HEK293 (cell line): Measurements from ENCODE around the gene ITPR3.

Experiments
- CTCF ChIA-PET: fragments of 350-600 bp; formaldehyde crosslinking; extraction: SDS; loops from one replicate; lab custom pipeline; 2021; ENCODE audit warnings: antibody characterized with exemption; lab: Yijun Ruan, JAX
- POLR2A ChIA-PET: fragments of 300-600 bp; formaldehyde crosslinking; extraction: SDS; loops from one replicate; lab custom pipeline; 2020; ENCODE audit warnings: antibody characterized with exemption, inconsistent platforms; lab: Yijun Ruan, JAX
- H3K27ac ChIP-seq: fragments of 200-500 bp; sonication (Bioruptor generic); 2 replicates; pipeline ENCODE4 v1.5.1; 2014; ENCODE audit warnings: low read depth, low read length, control low read depth, inconsistent platforms; ENCODE audit errors: extremely low read depth
- H3K36me3 ChIP-seq, 2 experiments: fragments of 200-500 bp in 1 of 2; sonication (Bioruptor generic) in 1 of 2; 1 replicate in 1 of 2; 2 replicates in 1 of 2; pipeline ENCODE4 v1.5.1; 2014 to 2017; ENCODE audit warnings: inconsistent platforms in 2 of 2, low read length in 2 of 2; ENCODE audit not compliant: control insufficient read depth in 2 of 2, insufficient read depth in 1 of 2
- H3K4me1 ChIP-seq: fragments of 200-500 bp; sonication (Bioruptor generic); 2 replicates; pipeline ENCODE4 v1.5.1; 2014; ENCODE audit warnings: mild to moderate bottlenecking, low read length, inconsistent platforms; ENCODE audit not compliant: control insufficient read depth, insufficient read depth
- H3K4me3 ChIP-seq: 2 replicates; pipeline ENCODE4 v1.5.1; 2011; ENCODE audit warnings: low read depth, mild to moderate bottlenecking, control low read depth, low read length, moderate library complexity
- H3K9me3 ChIP-seq: fragments of 200-500 bp; sonication (Bioruptor generic); 2 replicates; pipeline ENCODE4 v1.5.1; 2014; ENCODE audit warnings: low read depth, low read length, inconsistent platforms; ENCODE audit not compliant: control insufficient read depth, insufficient read depth
- HOXD13 ChIP-seq: sonication (generic); formaldehyde crosslinking; IDR thresholded peaks from 2 replicates; pipeline ENCODE4 v1.8.0; 2022; ENCODE audit warnings: missing genetic modification reagents, borderline replicate concordance
- IKZF3 ChIP-seq: fragments of 450-650 bp; IDR thresholded peaks from 2 replicates; pipeline ENCODE4 v1.5.0; 2018; ENCODE audit warnings: missing biosample characterization, mild to moderate bottlenecking, missing genetic modification characterization, moderate library complexity
- KLF1 ChIP-seq: fragments of 450-650 bp; formaldehyde crosslinking; IDR thresholded peaks from 2 replicates; pipeline ENCODE4 v1.5.1; 2016; ENCODE audit warnings: missing biosample characterization, missing genetic modification characterization
- KLF16 ChIP-seq: fragments of 450-650 bp; formaldehyde crosslinking; IDR thresholded peaks from 2 replicates; pipeline ENCODE4 v1.5.1; 2017; ENCODE audit warnings: missing biosample characterization, missing genetic modification characterization
- SP2 ChIP-seq: fragments of 450-650 bp; formaldehyde crosslinking; IDR thresholded peaks from 2 replicates; pipeline ENCODE4 v1.5.1; 2016; ENCODE audit warnings: missing biosample characterization, missing genetic modification characterization
- ZBTB21 ChIP-seq: fragments of 450-650 bp; formaldehyde crosslinking; IDR thresholded peaks from 2 replicates; pipeline ENCODE4 v1.5.1; 2017; ENCODE audit warnings: missing biosample characterization, missing genetic modification characterization
- ZNF112 ChIP-seq: fragments of 450-650 bp; formaldehyde crosslinking; IDR thresholded peaks from 2 replicates; pipeline ENCODE4 v1.5.0; 2017; ENCODE audit warnings: missing biosample characterization, missing genetic modification characterization
- ZNF121 ChIP-seq: fragments of 450-650 bp; formaldehyde crosslinking; IDR thresholded peaks from 2 replicates; pipeline ENCODE4 v1.5.1; 2016; ENCODE audit warnings: missing biosample characterization, missing genetic modification characterization
- ZNF133 ChIP-seq: fragments of 450-650 bp; formaldehyde crosslinking; IDR thresholded peaks from 2 replicates; pipeline ENCODE4 v1.5.1; 2016; ENCODE audit warnings: missing biosample characterization, missing genetic modification characterization
- ZNF157 ChIP-seq: fragments of 450-650 bp; formaldehyde crosslinking; IDR thresholded peaks from 2 replicates; pipeline ENCODE4 v1.5.1; 2016; ENCODE audit warnings: missing biosample characterization, missing genetic modification characterization
- ZNF169 ChIP-seq: fragments of 450-650 bp; formaldehyde crosslinking; IDR thresholded peaks from 2 replicates; pipeline ENCODE4 v1.5.1; 2016; ENCODE audit warnings: missing biosample characterization, missing genetic modification characterization
- ZNF2 ChIP-seq: fragments of 450-650 bp; formaldehyde crosslinking; IDR thresholded peaks from 2 replicates; pipeline ENCODE4 v1.5.1; 2016; ENCODE audit warnings: missing biosample characterization, missing genetic modification characterization
- ZNF24 ChIP-seq: fragments of 450-650 bp; formaldehyde crosslinking; IDR thresholded peaks from 2 replicates; pipeline ENCODE4 v1.5.1; 2016; ENCODE audit warnings: missing biosample characterization, missing genetic modification characterization
- ZNF292 ChIP-seq: fragments of 450-650 bp; formaldehyde crosslinking; IDR thresholded peaks from 2 replicates; pipeline ENCODE4 v1.5.1; 2016; ENCODE audit warnings: low read depth, missing biosample characterization, missing genetic modification characterization, borderline replicate concordance
- ZNF37A ChIP-seq: fragments of 450-650 bp; IDR thresholded peaks from 2 replicates; pipeline ENCODE4 v1.5.1; 2018; ENCODE audit warnings: missing biosample characterization, missing genetic modification characterization
- ZNF391 ChIP-seq: fragments of 450-650 bp; formaldehyde crosslinking; IDR thresholded peaks from 2 replicates; pipeline ENCODE4 v1.5.1; 2016; ENCODE audit warnings: low read depth, missing biosample characterization, missing genetic modification characterization, borderline replicate concordance
- ZNF404 ChIP-seq: fragments of 450-650 bp; formaldehyde crosslinking; IDR thresholded peaks from 2 replicates; pipeline ENCODE4 v1.5.1; 2017; ENCODE audit warnings: missing biosample characterization, missing genetic modification characterization
- ZNF654 ChIP-seq: fragments of 450-650 bp; formaldehyde crosslinking; IDR thresholded peaks from 2 replicates; pipeline ENCODE4 v1.5.1; 2016; ENCODE audit warnings: low read depth, missing biosample characterization, missing genetic modification characterization
- ZNF76 ChIP-seq: fragments of 450-650 bp; formaldehyde crosslinking; IDR thresholded peaks from 2 replicates; pipeline ENCODE4; 2016; ENCODE audit warnings: low read depth, missing biosample characterization, missing genetic modification characterization, borderline replicate concordance
- ZSCAN30 ChIP-seq: fragments of 450-650 bp; IDR thresholded peaks from 2 replicates; pipeline ENCODE4 v1.5.1; 2018; ENCODE audit warnings: missing biosample characterization, mild to moderate bottlenecking, missing genetic modification characterization, moderate library complexity
- TF ChIP-seq, protein P1 (sequence below): fragments of 450-650 bp; formaldehyde crosslinking; IDR thresholded peaks from 2 replicates; pipeline ENCODE4 v1.5.1; 2016; ENCODE audit warnings: missing biosample characterization, missing genetic modification characterization, low read depth
- TF ChIP-seq, protein P2 (sequence below): fragments of 450-650 bp; formaldehyde crosslinking; IDR thresholded peaks from 2 replicates; pipeline ENCODE4 v1.5.1; 2016; ENCODE audit warnings: missing biosample characterization, missing genetic modification characterization
- TF ChIP-seq, protein P3 (sequence below): fragments of 450-650 bp; formaldehyde crosslinking; IDR thresholded peaks from 2 replicates; pipeline ENCODE4 v1.5.1; 2017; ENCODE audit warnings: missing biosample characterization, mild to moderate bottlenecking, missing genetic modification characterization, moderate library complexity
- TF ChIP-seq, protein P4 (sequence below): fragments of 450-650 bp; formaldehyde crosslinking; IDR thresholded peaks from 2 replicates; pipeline ENCODE4 v1.5.1; 2017; ENCODE audit warnings: missing biosample characterization, missing genetic modification characterization
- TF ChIP-seq, protein P5 (sequence below): fragments of 450-650 bp; IDR thresholded peaks from 2 replicates; pipeline ENCODE4 v1.5.1; 2018; ENCODE audit warnings: missing biosample characterization, missing genetic modification characterization

The ITPR3 gene

DNA sequence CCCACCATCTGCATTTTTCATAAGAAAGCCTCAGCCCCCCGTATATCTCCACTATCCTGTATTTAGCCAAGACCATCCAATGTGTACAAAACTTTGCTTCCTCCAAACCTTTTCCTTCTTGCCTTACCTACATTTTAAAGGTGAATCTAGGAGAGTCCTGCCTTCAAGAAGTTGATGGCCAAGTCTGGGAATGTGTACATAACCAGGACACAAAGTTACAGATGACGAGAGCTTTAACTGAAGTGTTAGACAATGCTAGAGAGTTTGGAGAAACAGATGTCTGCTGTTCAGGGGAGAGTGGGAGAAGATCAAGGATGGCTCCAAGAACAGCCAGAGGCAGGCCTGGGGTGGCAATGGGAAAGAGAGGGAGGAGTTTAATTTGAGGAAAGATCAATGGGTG, 92.7 kb downstream of the ITPR3 start:
- Histone ChIP-seq H3K4me1 (peaks cover 7% of the 10 kb centered on the region; the same call in 1 of the 2 replicates), H3K27ac (no peak overlapping the region), H3K4me3 (no peak overlapping the region), H3K36me3 (peaks cover 11 to 19% of the 10 kb centered on the region in 2 experiments), H3K9me3 (no peaks in the 10 kb centered on the region)
- ChIA-PET CTCF (interaction anchor here (0.5 to 4.0 kb wide), 11 partner anchors 11 to 672 kb away, joined by 3 to 33 read pairs (median 5); no protein-coding TSS in a partner anchor), POLR2A (no interaction called here)
- TF ChIP-seq, protein P1, sequence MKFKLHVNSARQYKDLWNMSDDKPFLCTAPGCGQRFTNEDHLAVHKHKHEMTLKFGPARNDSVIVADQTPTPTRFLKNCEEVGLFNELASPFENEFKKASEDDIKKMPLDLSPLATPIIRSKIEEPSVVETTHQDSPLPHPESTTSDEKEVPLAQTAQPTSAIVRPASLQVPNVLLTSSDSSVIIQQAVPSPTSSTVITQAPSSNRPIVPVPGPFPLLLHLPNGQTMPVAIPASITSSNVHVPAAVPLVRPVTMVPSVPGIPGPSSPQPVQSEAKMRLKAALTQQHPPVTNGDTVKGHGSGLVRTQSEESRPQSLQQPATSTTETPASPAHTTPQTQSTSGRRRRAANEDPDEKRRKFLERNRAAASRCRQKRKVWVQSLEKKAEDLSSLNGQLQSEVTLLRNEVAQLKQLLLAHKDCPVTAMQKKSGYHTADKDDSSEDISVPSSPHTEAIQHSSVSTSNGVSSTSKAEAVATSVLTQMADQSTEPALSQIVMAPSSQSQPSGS (tag by site-specific recombination): no peak
- TF ChIP-seq ZNF37A (tag by site-specific recombination): no peak
- TF ChIP-seq, protein P2, sequence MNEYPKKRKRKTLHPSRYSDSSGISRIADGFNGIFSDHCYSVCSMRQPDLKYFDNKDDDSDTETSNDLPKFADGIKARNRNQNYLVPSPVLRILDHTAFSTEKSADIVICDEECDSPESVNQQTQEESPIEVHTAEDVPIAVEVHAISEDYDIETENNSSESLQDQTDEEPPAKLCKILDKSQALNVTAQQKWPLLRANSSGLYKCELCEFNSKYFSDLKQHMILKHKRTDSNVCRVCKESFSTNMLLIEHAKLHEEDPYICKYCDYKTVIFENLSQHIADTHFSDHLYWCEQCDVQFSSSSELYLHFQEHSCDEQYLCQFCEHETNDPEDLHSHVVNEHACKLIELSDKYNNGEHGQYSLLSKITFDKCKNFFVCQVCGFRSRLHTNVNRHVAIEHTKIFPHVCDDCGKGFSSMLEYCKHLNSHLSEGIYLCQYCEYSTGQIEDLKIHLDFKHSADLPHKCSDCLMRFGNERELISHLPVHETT (tag by site-specific recombination): no peak
- TF ChIP-seq, protein P3, sequence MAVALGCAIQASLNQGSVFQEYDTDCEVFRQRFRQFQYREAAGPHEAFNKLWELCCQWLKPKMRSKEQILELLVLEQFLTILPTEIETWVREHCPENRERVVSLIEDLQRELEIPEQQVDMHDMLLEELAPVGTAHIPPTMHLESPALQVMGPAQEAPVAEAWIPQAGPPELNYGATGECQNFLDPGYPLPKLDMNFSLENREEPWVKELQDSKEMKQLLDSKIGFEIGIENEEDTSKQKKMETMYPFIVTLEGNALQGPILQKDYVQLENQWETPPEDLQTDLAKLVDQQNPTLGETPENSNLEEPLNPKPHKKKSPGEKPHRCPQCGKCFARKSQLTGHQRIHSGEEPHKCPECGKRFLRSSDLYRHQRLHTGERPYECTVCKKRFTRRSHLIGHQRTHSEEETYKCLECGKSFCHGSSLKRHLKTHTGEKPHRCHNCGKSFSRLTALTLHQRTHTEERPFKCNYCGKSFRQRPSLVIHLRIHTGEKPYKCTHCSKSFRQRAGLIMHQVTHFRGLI (tag by site-specific recombination): no peak
- no peak for TF ChIP-seq ZNF112 (tag by site-specific recombination)
- no peak for TF ChIP-seq ZNF2 (tag by site-specific recombination)
- no peak for TF ChIP-seq ZNF121 (tag by site-specific recombination)
- no peak for TF ChIP-seq ZNF654 (tag by site-specific recombination)
- TF ChIP-seq ZNF133 (tag by site-specific recombination): no peak
- TF ChIP-seq IKZF3 (tag by site-specific recombination): no peak
- TF ChIP-seq ZSCAN30 (tag by site-specific recombination): no peak
- no peak for TF ChIP-seq ZNF292 (tag by site-specific recombination)
- no peak for TF ChIP-seq KLF1 (tag by site-specific recombination)
- no peak for TF ChIP-seq ZNF76 (tag by site-specific recombination)
- no peak for TF ChIP-seq ZNF391 (tag by site-specific recombination)
- no peak for TF ChIP-seq ZNF169 (tag by site-specific recombination)
- TF ChIP-seq ZNF404 (tag by site-specific recombination): no peak

DNA sequence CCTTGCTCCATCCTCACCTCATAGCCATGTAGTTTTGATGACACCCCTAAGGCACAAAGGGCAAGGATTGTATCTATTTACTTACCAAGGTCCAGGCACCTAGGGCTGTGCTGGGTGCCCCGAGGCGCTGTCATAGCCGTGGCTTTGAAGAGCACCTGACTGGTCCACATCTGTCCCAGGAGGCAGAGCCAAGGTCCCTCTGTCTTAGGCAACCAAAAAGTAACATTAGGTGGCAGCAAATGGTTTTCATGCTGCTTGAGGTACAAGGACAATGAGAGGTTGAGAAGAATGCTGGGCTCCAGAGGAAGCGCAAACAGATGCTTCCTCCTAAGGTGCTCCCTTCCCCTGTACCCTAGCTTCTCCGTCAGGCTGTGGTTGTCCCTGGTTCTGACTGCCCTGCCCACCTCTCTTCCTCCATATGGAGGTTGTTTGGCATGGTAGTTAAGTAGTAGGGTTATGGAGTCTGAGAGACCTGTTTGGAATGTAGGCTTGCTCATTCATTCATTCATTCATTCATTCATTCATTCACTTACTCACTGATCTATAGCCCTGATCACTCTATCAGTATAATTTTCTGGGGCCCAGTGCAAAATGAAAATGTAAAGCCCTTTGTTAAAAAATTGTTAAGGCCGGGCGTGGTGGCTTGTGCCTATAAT, 93.4 kb downstream of the ITPR3 start:
- CTCF ChIA-PET: interaction anchor here (0.6 to 4.0 kb wide), 13 partner anchors 8 to 449 kb away, joined by 3 to 33 read pairs (median 5); no protein-coding TSS in a partner anchor
- Histone ChIP-seq H3K4me3 (no peak overlapping the region), H3K27ac (no peak overlapping the region), H3K36me3 (peaks cover 6 to 12% of the 10 kb centered on the region in 2 experiments), H3K9me3 (no peaks in the 10 kb centered on the region), H3K4me1 (peaks cover 7% of the 10 kb centered on the region; the same call in 1 of the 2 replicates)
- no peak for TF ChIP-seq ZBTB21 (tag by site-specific recombination)
- TF ChIP-seq SP2 (tag by site-specific recombination): no peak
- 0 out of 2 replicates have a peak, but pooled peaks have one; percentile 56 for TF ChIP-seq ZNF24
- TF ChIP-seq HOXD13: no peak
- TF ChIP-seq KLF16 (tag by site-specific recombination): no peak
- no peak for TF ChIP-seq ZNF157 (tag by site-specific recombination)
- TF ChIP-seq, protein P4, sequence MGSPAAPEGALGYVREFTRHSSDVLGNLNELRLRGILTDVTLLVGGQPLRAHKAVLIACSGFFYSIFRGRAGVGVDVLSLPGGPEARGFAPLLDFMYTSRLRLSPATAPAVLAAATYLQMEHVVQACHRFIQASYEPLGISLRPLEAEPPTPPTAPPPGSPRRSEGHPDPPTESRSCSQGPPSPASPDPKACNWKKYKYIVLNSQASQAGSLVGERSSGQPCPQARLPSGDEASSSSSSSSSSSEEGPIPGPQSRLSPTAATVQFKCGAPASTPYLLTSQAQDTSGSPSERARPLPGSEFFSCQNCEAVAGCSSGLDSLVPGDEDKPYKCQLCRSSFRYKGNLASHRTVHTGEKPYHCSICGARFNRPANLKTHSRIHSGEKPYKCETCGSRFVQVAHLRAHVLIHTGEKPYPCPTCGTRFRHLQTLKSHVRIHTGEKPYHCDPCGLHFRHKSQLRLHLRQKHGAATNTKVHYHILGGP (tag by site-specific recombination): no peak
- TF ChIP-seq, protein P5, sequence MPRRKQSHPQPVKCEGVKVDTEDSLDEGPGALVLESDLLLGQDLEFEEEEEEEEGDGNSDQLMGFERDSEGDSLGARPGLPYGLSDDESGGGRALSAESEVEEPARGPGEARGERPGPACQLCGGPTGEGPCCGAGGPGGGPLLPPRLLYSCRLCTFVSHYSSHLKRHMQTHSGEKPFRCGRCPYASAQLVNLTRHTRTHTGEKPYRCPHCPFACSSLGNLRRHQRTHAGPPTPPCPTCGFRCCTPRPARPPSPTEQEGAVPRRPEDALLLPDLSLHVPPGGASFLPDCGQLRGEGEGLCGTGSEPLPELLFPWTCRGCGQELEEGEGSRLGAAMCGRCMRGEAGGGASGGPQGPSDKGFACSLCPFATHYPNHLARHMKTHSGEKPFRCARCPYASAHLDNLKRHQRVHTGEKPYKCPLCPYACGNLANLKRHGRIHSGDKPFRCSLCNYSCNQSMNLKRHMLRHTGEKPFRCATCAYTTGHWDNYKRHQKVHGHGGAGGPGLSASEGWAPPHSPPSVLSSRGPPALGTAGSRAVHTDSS (tag by site-specific recombination): no peak
- POLR2A ChIA-PET: no interaction called here
